ENCODE measurements around the gene C10orf67.

Gene C10orf67

DNA sequence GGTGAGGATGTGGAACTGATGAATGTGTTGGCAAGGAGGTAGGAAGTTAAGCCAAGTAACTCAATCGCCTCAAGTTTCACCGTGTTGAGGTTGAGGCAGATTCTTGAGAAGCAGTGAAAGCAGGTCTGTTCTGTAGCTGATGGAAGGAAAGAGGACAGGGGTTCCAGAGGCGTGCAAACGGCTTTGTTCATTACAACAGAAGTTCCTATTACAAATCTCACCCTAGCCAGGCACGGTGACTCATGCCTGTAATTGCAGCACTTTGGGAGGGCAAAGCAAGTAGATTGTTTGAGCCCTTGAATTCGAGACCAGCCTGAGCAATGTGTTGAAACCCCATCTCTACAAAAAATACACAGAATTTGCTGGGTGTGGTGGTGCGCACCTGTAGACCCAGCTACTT is 189.4 kb downstream of the C10orf67 start:
- TF ChIP-seq, protein P1, sequence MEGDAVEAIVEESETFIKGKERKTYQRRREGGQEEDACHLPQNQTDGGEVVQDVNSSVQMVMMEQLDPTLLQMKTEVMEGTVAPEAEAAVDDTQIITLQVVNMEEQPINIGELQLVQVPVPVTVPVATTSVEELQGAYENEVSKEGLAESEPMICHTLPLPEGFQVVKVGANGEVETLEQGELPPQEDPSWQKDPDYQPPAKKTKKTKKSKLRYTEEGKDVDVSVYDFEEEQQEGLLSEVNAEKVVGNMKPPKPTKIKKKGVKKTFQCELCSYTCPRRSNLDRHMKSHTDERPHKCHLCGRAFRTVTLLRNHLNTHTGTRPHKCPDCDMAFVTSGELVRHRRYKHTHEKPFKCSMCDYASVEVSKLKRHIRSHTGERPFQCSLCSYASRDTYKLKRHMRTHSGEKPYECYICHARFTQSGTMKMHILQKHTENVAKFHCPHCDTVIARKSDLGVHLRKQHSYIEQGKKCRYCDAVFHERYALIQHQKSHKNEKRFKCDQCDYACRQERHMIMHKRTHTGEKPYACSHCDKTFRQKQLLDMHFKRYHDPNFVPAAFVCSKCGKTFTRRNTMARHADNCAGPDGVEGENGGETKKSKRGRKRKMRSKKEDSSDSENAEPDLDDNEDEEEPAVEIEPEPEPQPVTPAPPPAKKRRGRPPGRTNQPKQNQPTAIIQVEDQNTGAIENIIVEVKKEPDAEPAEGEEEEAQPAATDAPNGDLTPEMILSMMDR (IDR thresholded peaks at IDR 0.05; ENCODE audit: insufficient read depth, low read depth, low read length, missing control alignments), result no peak
- H3K4me3 ChIP-seq (ENCODE audit: low read depth, low read length), result no peak overlapping the region
- no peak for DNase-seq (ENCODE audit: low read depth)
